Measurements from ENCODE around the gene EXD1. TPM values are rescaled to one million over a fixed set of nuclear protein-coding genes. Genes with fewer than 3 reads are reported as not detected.

Gene EXD1
- total RNA-seq, 5 donors from 2014 or later (not counting 1 experiment from before 2014, with no cell fraction given), result not detected

Other genes starting within 250 kb of the EXD1 start
- gene INO80, start 114.5 kb downstream of the EXD1 start, total RNA-seq, result 10 to 100 TPM; 31.3 to 34.7 (median 33.7) TPM
- 10 to 100 TPM; 20.5 to 34.4 (median 31.1) TPM for gene CHP1, start 511 bp upstream of the EXD1 start, total RNA-seq
- gene OIP5, start 101.8 kb upstream of the EXD1 start, total RNA-seq, result under 1 TPM in 3 of 5 donors, not detected in 2; 0.58 to 0.82 (median 0.70) TPM
- 1 to 10 TPM; 5.4 to 9.4 (median 7.0) TPM for gene NUSAP1, start 102.1 kb upstream of the EXD1 start, total RNA-seq
- 10 to 100 TPM in 3 of 5 donors, 1 to 10 TPM in 2; 5.5 to 13.7 (median 12.7) TPM for gene NDUFAF1, start 171.7 kb upstream of the EXD1 start, total RNA-seq
- 10 to 100 TPM; 30.6 to 45.9 (median 37.5) TPM for gene RTF1, start 186.3 kb upstream of the EXD1 start, total RNA-seq

All from T-cell (primary cell).